T-cell (primary cell): Measurements from ENCODE around the gene TTC23. TPM values are rescaled to one million over a fixed set of nuclear protein-coding genes. Genes with fewer than 3 reads are reported as not detected.
A peak's percentile ranks its signal among the peaks of the same experiment; 100 is the strongest.

Experiments used
- ATAC-seq, 4 experiments: fragments of 200-7000 bp in 3 of 4; fragments of 150-1000 bp in 1 of 4; cut with Tn5 transposase; replicated peaks in 1 of 4; 1 replicate in 3 of 4; 2 replicates in 1 of 4; pipeline ENCODE4 v1.10.0; 2021; ENCODE audit warnings: moderate library complexity in 3 of 4, mild to moderate bottlenecking in 2 of 4, moderate number of reproducible peaks in 1 of 4
- CTCF ChIA-PET, 2 donors: fragments of 300-600 bp; sonication (Branson Sonifier 250); formaldehyde crosslinking; loops; one replicate each; lab custom pipeline; 2022; ENCODE audit warnings: antibody characterized with exemption in 2 of 2; lab: Charles Lee
- POLR2A ChIA-PET, 2 donors: fragments of 300-600 bp; sonication (Branson Sonifier 250); formaldehyde crosslinking; loops; one replicate each; lab custom pipeline; 2022; ENCODE audit warnings: antibody characterized with exemption in 2 of 2; lab: Charles Lee
- DNase-seq, 35 experiments: peaks; one replicate each; pipeline versions ENCODE4 v3.0.0 to v3.0.0-alpha.2; 2013 to 2023
- H3K27ac ChIP-seq: one replicate; pipeline ENCODE4 v1.5.1; 2013; ENCODE audit warnings: low read length
- H3K27me3 ChIP-seq, 2 experiments: replicated peaks in 1 of 2; 1 replicate in 1 of 2; 2 replicates in 1 of 2; pipeline versions ENCODE4 v1.6.1 to v1.7.0; 2013; ENCODE audit warnings: low read length in 1 of 2, mixed read lengths in 1 of 2; ENCODE audit not compliant: control insufficient read depth in 2 of 2, insufficient read depth in 2 of 2; ENCODE audit errors: extremely low read depth in 1 of 2
- H3K36me3 ChIP-seq, 2 donors: 1 replicate in 1 of 2; 2 replicates in 1 of 2; pipeline versions ENCODE4 v1.6.1 to v1.7.0; 2013; ENCODE audit warnings: low read length in 1 of 2; ENCODE audit not compliant: control insufficient read depth in 2 of 2, insufficient read depth in 1 of 2; ENCODE audit errors: extremely low read depth in 1 of 2
- H3K4me1 ChIP-seq, 2 experiments: 1 replicate in 1 of 2; 2 replicates in 1 of 2; pipeline versions ENCODE4 v1.6.1 to v1.7.0; 2013; ENCODE audit warnings: low read length in 2 of 2, mixed read lengths in 1 of 2; ENCODE audit not compliant: insufficient read depth in 2 of 2, control insufficient read depth in 1 of 2; ENCODE audit errors: extremely low read depth in 1 of 2
- H3K4me3 ChIP-seq, 2 donors: 1 replicate in 1 of 2; 2 replicates in 1 of 2; pipeline versions ENCODE4 v1.5.1 to v1.7.0; 2013; ENCODE audit warnings: mild to moderate bottlenecking in 2 of 2, low read length in 1 of 2, moderate library complexity in 1 of 2; ENCODE audit not compliant: control insufficient read depth in 1 of 2; ENCODE audit errors: extremely low read depth in 1 of 2
- H3K9me3 ChIP-seq: 2 replicates; pipeline ENCODE4 v1.7.0; 2013
- H3K27ac Mint-ChIP-seq, 2 donors: one replicate each; pipeline ENCODE4 v1.8.0; 2020 to 2021; ENCODE audit warnings: mild to moderate bottlenecking in 2 of 2, mixed read lengths in 2 of 2
- H3K27me3 Mint-ChIP-seq, 2 donors: one replicate each; pipeline ENCODE4 v1.8.0; 2021 to 2022; ENCODE audit warnings: mixed read lengths in 2 of 2
- H3K36me3 Mint-ChIP-seq: one replicate; pipeline ENCODE4 v1.8.0; 2021; ENCODE audit warnings: mixed read lengths
- H3K4me1 Mint-ChIP-seq, 3 donors: one replicate each; pipeline ENCODE4 v1.8.0; 2020 to 2022; ENCODE audit warnings: mixed read lengths in 3 of 3, mild to moderate bottlenecking in 1 of 3
- H3K4me3 Mint-ChIP-seq, 3 donors: one replicate each; pipeline ENCODE4 v1.8.0; 2020 to 2022; ENCODE audit warnings: mild to moderate bottlenecking in 3 of 3, mixed read lengths in 3 of 3, moderate library complexity in 3 of 3
- H3K9me3 Mint-ChIP-seq, 3 donors: one replicate each; pipeline ENCODE4 v1.8.0; 2020 to 2022; ENCODE audit warnings: mixed read lengths in 3 of 3
- WGBS: methylation state at CpG from one replicate; pipeline ENCODE4 v1.1.5; 2013; ENCODE audit warnings: missing lambda C conversion rate; ENCODE audit not compliant: insufficient coverage; 5-methylcytosine and 5-hydroxymethylcytosine counted together
- total RNA-seq, 35 experiments: library from RNA in 6 of 35; stranded (reverse) in 6 of 35; fragments of 120-200 nt in 1 of 35; gene quantifications; one replicate each; pipeline versions ENCODE4 v1.2.1 to v1.2.4 and lab custom pipeline; 2013 to 2026

TTC23 gene
- total RNA-seq, 5 donors from 2014 or later (not counting 1 experiment from before 2014, with no cell fraction given), result 0.18 to 2.2 (median 1.3) TPM; not detected in 2

- 80% methylated on average over 1 of the region's 2 CpGs for WGBS
- CTCF ChIA-PET, result no interaction called here
- Histone ChIP-seq H3K27me3 (no peaks in the 10 kb centered on the region), H3K36me3 (no peaks in the 10 kb centered on the region), H3K9me3 (no peaks in the 10 kb centered on the region), H3K4me1 (no peaks in the 10 kb centered on the region), H3K4me3 (no peak overlapping the region), H3K27ac (no peak overlapping the region)
- Mint-ChIP-seq H3K9me3 (peaks cover 0 to 3% (median 3%) of the 10 kb centered on the region in 3 donors), H3K27ac (no peak overlapping the region), H3K4me3 (no peak overlapping the region), H3K36me3 (peaks cover 2% of the 10 kb centered on the region), H3K4me1 (no peaks in the 10 kb centered on the region), H3K27me3 (peaks cover 3 to 25% of the 10 kb centered on the region in 2 donors)
- ATAC-seq, result no peak
- no peak for DNase-seq
- POLR2A ChIA-PET, result no interaction called here
Measured at GRCh38 chr15:99232740-99233139, 16.6 kb downstream of the TTC23 start.

GRCh38 chr15:99230867-99231266, 18.5 kb downstream of the TTC23 start:
- no peak overlapping the region for H3K27ac Mint-ChIP-seq
- DNase-seq, result no peak
- H3K9me3 ChIP-seq, result no peaks in the 10 kb centered on the region
- H3K9me3 Mint-ChIP-seq, result peaks cover 0 to 3% (median 3%) of the 10 kb centered on the region in 3 donors
- H3K27ac ChIP-seq, result no peak overlapping the region
- peaks cover 3% of the 10 kb centered on the region for H3K36me3 Mint-ChIP-seq
- peaks cover 3 to 14% of the 10 kb centered on the region in 2 donors for H3K27me3 Mint-ChIP-seq
- H3K27me3 ChIP-seq, result no peaks in the 10 kb centered on the region
- WGBS, result no CpG with 5 or more reads among the region's 4 CpGs
- POLR2A ChIA-PET, result no interaction called here
- CTCF ChIA-PET, result interaction anchor here in 1 of 2 donors (0.6 kb wide), 1 partner anchor 16 kb away, joined by 5 read pairs; no protein-coding TSS in a partner anchor
- no peaks in the 10 kb centered on the region for H3K36me3 ChIP-seq
- no peaks in the 10 kb centered on the region for H3K4me1 Mint-ChIP-seq
- H3K4me3 Mint-ChIP-seq, result no peak overlapping the region
- no peaks in the 10 kb centered on the region for H3K4me1 ChIP-seq
- H3K4me3 ChIP-seq, result no peak overlapping the region
- no peak for ATAC-seq

DNA sequence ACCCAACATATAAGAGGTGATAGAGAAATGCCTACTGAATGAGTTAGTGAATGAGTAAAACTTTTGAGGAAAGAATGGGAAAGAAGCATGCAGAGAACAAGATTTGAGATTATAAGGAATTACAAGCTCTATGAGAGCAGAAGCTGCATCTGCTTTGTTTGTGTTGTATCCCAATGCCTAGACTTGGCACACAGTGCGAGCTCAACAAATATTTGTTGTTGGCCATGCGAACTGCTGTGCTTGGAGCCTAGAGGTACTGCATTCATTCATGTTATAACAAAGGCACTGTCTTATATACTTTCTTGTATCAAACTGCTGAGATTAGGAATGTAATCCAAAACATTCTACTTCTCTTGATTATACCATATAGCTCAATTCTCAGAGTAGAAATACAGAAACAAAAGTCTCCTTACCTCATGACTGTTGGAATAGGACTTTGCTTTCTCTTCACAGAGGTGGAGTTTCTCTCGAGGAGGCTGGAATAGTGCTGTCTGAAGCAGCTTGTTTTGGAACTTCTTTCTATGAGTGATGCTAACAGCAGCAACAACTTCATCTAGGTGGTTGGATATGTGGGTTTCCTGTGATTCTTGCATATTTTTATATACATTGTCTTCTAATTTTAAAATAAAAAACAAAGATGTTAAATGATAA, 21.1 kb downstream of the TTC23 start:
- H3K4me1 ChIP-seq, result no peaks in the 10 kb centered on the region
- 100% methylated on average over 1 of the region's 3 CpGs for WGBS
- ChIA-PET CTCF (no interaction called here), POLR2A (interaction anchor here in 1 of 2 donors (0.6 kb wide), 1 partner anchor 686 kb away, joined by 3 read pairs; no protein-coding TSS in a partner anchor)
- H3K4me3 ChIP-seq, result no peak overlapping the region
- H3K36me3 ChIP-seq, result no peaks in the 10 kb centered on the region
- Mint-ChIP-seq H3K4me3 (no peak overlapping the region), H3K27ac (no peak overlapping the region), H3K9me3 (peaks cover 0 to 3% (median 3%) of the 10 kb centered on the region in 3 donors), H3K4me1 (no peaks in the 10 kb centered on the region), H3K36me3 (peaks cover 3% of the 10 kb centered on the region), H3K27me3 (peaks cover 3 to 9% of the 10 kb centered on the region in 2 donors)
- no peak overlapping the region for H3K27ac ChIP-seq
- ATAC-seq, result no peak
- DNase-seq, result no peak
- H3K27me3 ChIP-seq, result no peaks in the 10 kb centered on the region
- H3K9me3 ChIP-seq, result no peaks in the 10 kb centered on the region

GRCh38 chr15:99226802-99227201, 22.6 kb downstream of the TTC23 start:
- H3K36me3 ChIP-seq, result no peaks in the 10 kb centered on the region
- Mint-ChIP-seq H3K27me3 (peaks cover 3 to 4% of the 10 kb centered on the region in 2 donors), H3K9me3 (no peaks in the 10 kb centered on the region), H3K36me3 (peaks cover 3% of the 10 kb centered on the region), H3K4me3 (no peak overlapping the region), H3K4me1 (no peaks in the 10 kb centered on the region), H3K27ac (no peak overlapping the region)
- no peak overlapping the region for H3K27ac ChIP-seq
- H3K4me1 ChIP-seq, result no peaks in the 10 kb centered on the region
- H3K9me3 ChIP-seq, result no peaks in the 10 kb centered on the region
- ChIA-PET POLR2A (no interaction called here), CTCF (no interaction called here)
- H3K4me3 ChIP-seq, result no peak overlapping the region
- 89% methylated on average over 1 of the region's 3 CpGs for WGBS
- DNase-seq (no peak), ATAC-seq (no peak)
- H3K27me3 ChIP-seq, result no peaks in the 10 kb centered on the region

GRCh38 chr15:99224372-99225214, 24.8 kb downstream of the TTC23 start:
- WGBS, result 100% methylated on average over 1 of the region's 6 CpGs
- Histone ChIP-seq H3K4me1 (no peaks in the 10 kb centered on the region), H3K9me3 (no peaks in the 10 kb centered on the region), H3K27ac (no peak overlapping the region), H3K36me3 (no peaks in the 10 kb centered on the region), H3K27me3 (no peaks in the 10 kb centered on the region), H3K4me3 (no peak overlapping the region)
- Mint-ChIP-seq H3K9me3 (no peaks in the 10 kb centered on the region), H3K27ac (no peak overlapping the region), H3K36me3 (peaks cover 3% of the 10 kb centered on the region), H3K4me3 (no peak overlapping the region), H3K27me3 (peaks cover 0 to 6% of the 10 kb centered on the region in 2 donors), H3K4me1 (no peaks in the 10 kb centered on the region)
- DNase-seq (no peak), ATAC-seq (no peak)
- ChIA-PET POLR2A (no interaction called here), CTCF (no interaction called here)

DNA sequence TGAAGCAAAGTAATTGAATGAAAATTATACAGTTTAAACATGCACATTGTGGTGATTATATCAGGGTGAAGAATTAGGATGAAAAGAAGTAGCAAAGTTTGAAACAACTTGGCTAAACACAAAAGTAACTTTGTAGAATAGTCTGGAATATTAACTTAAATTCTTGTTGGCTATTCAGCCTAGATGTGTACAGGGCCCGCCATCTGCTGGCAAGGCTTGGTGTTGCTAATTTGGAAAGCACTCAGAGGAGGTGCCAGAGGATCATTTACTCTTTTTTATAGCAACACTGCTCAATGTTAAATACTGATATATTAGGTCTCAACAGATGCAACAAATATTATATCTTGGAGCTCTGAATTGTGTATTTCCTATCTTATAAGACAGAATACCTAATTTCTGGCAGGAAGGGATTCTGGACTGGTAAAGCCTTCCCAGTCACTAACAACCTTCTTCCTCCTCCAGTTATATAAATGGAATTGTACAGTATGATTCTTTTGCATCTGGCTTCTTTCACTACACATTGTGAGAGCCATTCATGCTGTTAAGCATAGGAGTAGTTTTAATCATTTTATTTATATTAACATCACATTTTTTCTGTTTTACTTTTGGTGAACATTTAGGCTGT, 36.1 kb downstream of the TTC23 start:
- DNase-seq (peak in 32 of 35 experiments; percentile 7 to 64 (median 37)), ATAC-seq (peak; percentile 48 to 69 (median 54))
- H3K4me3 ChIP-seq, result no peak overlapping the region
- Mint-ChIP-seq H3K4me1 (no peaks in the 10 kb centered on the region), H3K4me3 (no peak overlapping the region), H3K9me3 (no peaks in the 10 kb centered on the region), H3K27me3 (peaks cover 0 to 4% of the 10 kb centered on the region in 2 donors), H3K36me3 (no peaks in the 10 kb centered on the region), H3K27ac (no peak overlapping the region)
- no peaks in the 10 kb centered on the region for H3K4me1 ChIP-seq
- H3K27ac ChIP-seq, result no peak overlapping the region
- CTCF ChIA-PET, result interaction anchor here (0.5 to 1.1 kb wide), 5 partner anchors 10 to 1266 kb away, joined by 3 to 5 read pairs (median 3); no protein-coding TSS in a partner anchor
- no peaks in the 10 kb centered on the region for H3K9me3 ChIP-seq
- WGBS, result no CpG with 5 or more reads among the region's 1 CpG
- POLR2A ChIA-PET, result no interaction called here
- H3K27me3 ChIP-seq, result peaks cover 0 to 4% of the 10 kb centered on the region in 2 experiments
- H3K36me3 ChIP-seq, result no peaks in the 10 kb centered on the region
